K562 (cell line): ENCODE results near the gene ZNF35. TPM values are rescaled to one million over a fixed set of nuclear protein-coding genes. Genes with fewer than 3 reads are reported as not detected.

Experiments
- BHLHE40 ChIP-seq: IDR thresholded peaks from 2 replicates; pipeline ENCODE4 v1.6.1; 2011; ENCODE audit warnings: low read length, improper control_type of control experiment
- CEBPB ChIP-seq: fragments of 450-650 bp; IDR thresholded peaks from 2 replicates; pipeline ENCODE4 v1.6.1; 2016; ENCODE audit warnings: missing genetic modification characterization, missing compliant biosample characterization
- CTBP1 ChIP-seq: fragments of 450-650 bp; IDR thresholded peaks from 2 replicates; pipeline ENCODE4 v1.6.1; 2016; ENCODE audit warnings: borderline replicate concordance
- E2F5 ChIP-seq: sonication (generic); formaldehyde crosslinking; IDR thresholded peaks from 2 replicates; pipeline ENCODE4 v1.8.0; 2022; ENCODE audit warnings: mild to moderate bottlenecking, missing genetic modification reagents
- ELK3 ChIP-seq: fragments of 450-650 bp; formaldehyde crosslinking; IDR thresholded peaks from 2 replicates; pipeline ENCODE4 v1.4.0; 2020; ENCODE audit warnings: mild to moderate bottlenecking
- ERF ChIP-seq: fragments of 450-650 bp; formaldehyde crosslinking; IDR thresholded peaks from 2 replicates; pipeline ENCODE4 v1.4.0; 2020; ENCODE audit warnings: mild to moderate bottlenecking, mixed read lengths
- HMG20B ChIP-seq: fragments of 250-450 bp; sonication (Bioruptor Pico); IDR thresholded peaks from 2 replicates; pipeline ENCODE4 v1.5.0; 2021; ENCODE audit warnings: mild to moderate bottlenecking
- MTA3 ChIP-seq: fragments of 450-650 bp; formaldehyde crosslinking; IDR thresholded peaks from 2 replicates; pipeline ENCODE4 v1.6.1; 2017; ENCODE audit warnings: mild to moderate bottlenecking, borderline replicate concordance
- NFIX ChIP-seq: fragments of 250-450 bp; sonication (Bioruptor Pico); IDR thresholded peaks from 2 replicates; pipeline ENCODE4 v1.4.0; 2020; ENCODE audit warnings: low read depth, mild to moderate bottlenecking, moderate library complexity
- SAFB ChIP-seq: fragments of 200-400 bp; formaldehyde crosslinking; IDR thresholded peaks from 2 replicates; pipeline ENCODE4 v1.6.1; 2017; ENCODE audit warnings: low read depth, low read length, borderline replicate concordance
- SMAD1 ChIP-seq: fragments of 150-350 bp; IDR thresholded peaks from 2 replicates; pipeline ENCODE4 v1.6.1; 2014; ENCODE audit warnings: low read length, low read depth; ENCODE audit not compliant: partially characterized antibody
- SMAD4 ChIP-seq: fragments of 250-450 bp; sonication (Bioruptor Pico); conservative IDR thresholded peaks from 2 replicates; pipeline ENCODE4 v1.8.0; 2021; ENCODE audit warnings: inconsistent platforms, mild to moderate bottlenecking, moderate library complexity
- TAF1 ChIP-seq: IDR thresholded peaks from 2 replicates; pipeline ENCODE4 v1.6.1; 2011; ENCODE audit warnings: mild to moderate bottlenecking, low read length, moderate library complexity; ENCODE audit not compliant: insufficient read depth, control insufficient read depth, severe bottlenecking; ENCODE audit errors: extremely low read depth
- TARDBP ChIP-seq: fragments of 450-650 bp; IDR thresholded peaks from 2 replicates; pipeline ENCODE4 v1.6.1; 2016
- TFAM ChIP-seq: fragments of 250-450 bp; sonication (Bioruptor Pico); conservative IDR thresholded peaks from 2 replicates; pipeline ENCODE4 v1.5.0; 2021; ENCODE audit warnings: mild to moderate bottlenecking, moderate library complexity
- ZNF124 ChIP-seq: sonication (generic); formaldehyde crosslinking; IDR thresholded peaks from 2 replicates; pipeline ENCODE4 v1.8.1; 2022; ENCODE audit warnings: missing genetic modification reagents
- ZNF175 ChIP-seq: fragments of 200-800 bp; sonication (Bioruptor generic); IDR thresholded peaks from 2 replicates; pipeline ENCODE4 v1.6.1; 2016; ENCODE audit warnings: low read depth, mild to moderate bottlenecking, missing genetic modification characterization, missing compliant biosample characterization
- ZNF445 ChIP-seq: fragments of 250-450 bp; sonication (Bioruptor Pico); IDR thresholded peaks from 2 replicates; pipeline ENCODE4 v1.4.0; 2020; ENCODE audit warnings: low read depth, mild to moderate bottlenecking, moderate library complexity
- ZNF551 ChIP-seq: fragments of 250-450 bp; sonication (Bioruptor Pico); IDR thresholded peaks from 2 replicates; pipeline ENCODE4 v1.5.0; 2021; ENCODE audit warnings: mild to moderate bottlenecking, moderate library complexity
- ZNF644 ChIP-seq: fragments of 200-800 bp; sonication (Bioruptor generic); IDR thresholded peaks from 2 replicates; pipeline ENCODE4 v1.6.1; 2016; ENCODE audit warnings: low read depth, missing genetic modification characterization, missing compliant biosample characterization
- ZNF785 ChIP-seq: fragments of 250-450 bp; sonication (Bioruptor Pico); IDR thresholded peaks from 2 replicates; pipeline ENCODE4 v1.4.0; 2020; ENCODE audit warnings: mild to moderate bottlenecking
- polyA plus RNA-seq, 8 experiments: library from polyadenylated mRNA; depleted of rRNA in 4 of 8; stranded (reverse) in 5 of 8; unstranded in 3 of 8; fragments of >200 nt; fragmentation: Nextera tagmentation in 2 of 8; fragmentation: Illumina TruSeq in 1 of 8; extraction: Ambion mirVana in 2 of 8; extraction: Trizol in 1 of 8; gene quantifications; 2 replicates each; pipeline versions ENCODE4 v1.2.1 to v1.2.3, GENCODE V29; 2011 to 2014; ENCODE audit warnings: inconsistent platforms in 1 of 8, missing spikeins in 1 of 8
- total RNA-seq, 7 experiments: library from RNA; depleted of rRNA in 6 of 7; stranded (reverse); fragments of >200 nt in 6 of 7; fragmentation: Illumina TruSeq in 2 of 7; extraction: Trizol in 2 of 7; gene quantifications; 2 replicates each; pipeline versions ENCODE4 v1.2.1 to v1.2.3, GENCODE V29; 2011 to 2021; ENCODE audit warnings: low replicate concordance in 1 of 7
- TF ChIP-seq, protein P1 (sequence below), 3 experiments: fragments of 200-800 bp in 1 of 3; sonication (Bioruptor generic) in 1 of 3; sonication (generic) in 1 of 3; formaldehyde crosslinking in 1 of 3; IDR thresholded peaks; 2 replicates each; pipeline versions ENCODE4 v1.6.1 to v1.8.0; 2016 to 2022; ENCODE audit warnings: mild to moderate bottlenecking in 2 of 3, missing compliant biosample characterization in 2 of 3, missing genetic modification characterization in 2 of 3, missing genetic modification reagents in 1 of 3
- TF ChIP-seq, protein P2 (sequence below): fragments of 250-450 bp; sonication (Bioruptor Pico); IDR thresholded peaks from 2 replicates; pipeline ENCODE4 v1.9.0; 2021; ENCODE audit warnings: mild to moderate bottlenecking, inconsistent platforms

Gene ZNF35
- total and polyA plus RNA-seq, 9 of the 15 experiments (the other 6 are each of a cell fraction or from before 2014, with no cell fraction given), result 8.0 to 18.2 (median 14.8) TPM

DNA sequence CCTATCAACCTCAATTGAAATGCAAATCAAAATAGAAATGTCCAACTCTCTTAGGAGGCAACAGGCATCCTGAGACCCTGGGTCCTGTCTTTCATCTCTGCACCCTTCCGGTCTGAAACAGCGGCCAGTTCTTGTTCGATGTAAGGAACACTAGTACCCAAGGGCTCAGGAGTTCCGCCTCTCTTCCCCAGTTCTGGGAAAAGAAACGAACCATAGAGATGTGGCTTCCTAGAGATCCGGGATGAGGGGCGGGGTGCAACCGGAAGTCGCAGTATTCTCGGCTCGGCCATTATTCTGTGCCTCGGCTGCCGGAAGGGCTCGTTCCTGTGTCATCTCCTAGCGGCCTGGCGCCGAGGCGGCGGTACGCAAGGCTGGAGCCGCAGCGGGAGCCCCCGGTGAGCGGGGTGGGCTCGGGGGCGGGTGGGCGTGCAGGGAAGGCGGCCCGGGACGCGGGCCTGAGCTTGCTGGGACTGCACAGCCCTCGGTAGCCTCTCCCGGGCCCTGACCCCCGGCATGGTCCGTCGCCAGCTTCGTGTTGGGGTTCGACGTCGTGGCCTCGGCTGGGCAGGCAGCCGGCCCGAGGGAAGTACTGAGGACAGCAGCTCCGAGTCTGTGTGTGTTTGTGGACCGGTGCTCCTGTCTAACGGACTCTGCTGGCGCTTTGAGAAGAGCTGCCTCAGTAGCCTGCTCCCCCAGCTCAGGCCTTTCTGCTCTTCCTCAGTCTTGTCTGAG lies 23.6 kb upstream of the ZNF35 start, which contains the start of gene ZNF197 (continued):
- TF ChIP-seq TAF1, result peak; percentile 98
- TF ChIP-seq ERF (CRISPR knock-in tag), result 0 out of 2 replicates have a peak, but pooled peaks have one; percentile 18
- no peak for TF ChIP-seq ELK3 (CRISPR knock-in tag)
- TF ChIP-seq TFAM, result no peak
- peak; percentile 82; the same call in 1 of the 2 replicates for TF ChIP-seq ZNF175
- TF ChIP-seq ZNF124 (CRISPR knock-in tag), result no peak
- TF ChIP-seq SMAD4 (CRISPR knock-in tag), result no peak; the same call in none of the 2 replicates
- no peak for TF ChIP-seq BHLHE40
- TF ChIP-seq ZNF445, result no peak
- peak; percentile 81 for TF ChIP-seq MTA3
- TF ChIP-seq E2F5 (CRISPR knock-in tag), result no peak
- TF ChIP-seq ZNF644 (tag), result no peak
- TF ChIP-seq SMAD1, result no peak
- no peak for TF ChIP-seq TARDBP
- TF ChIP-seq NFIX (CRISPR knock-in tag), result no peak
- TF ChIP-seq SAFB, result no peak
- TF ChIP-seq, protein P1, sequence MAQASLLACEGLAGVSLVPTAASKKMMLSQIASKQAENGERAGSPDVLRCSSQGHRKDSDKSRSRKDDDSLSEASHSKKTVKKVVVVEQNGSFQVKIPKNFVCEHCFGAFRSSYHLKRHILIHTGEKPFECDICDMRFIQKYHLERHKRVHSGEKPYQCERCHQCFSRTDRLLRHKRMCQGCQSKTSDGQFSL (CRISPR knock-in tag; IDR thresholded peaks at IDR 0.05), result no peak
- TF ChIP-seq, protein P1 (tag; IDR thresholded peaks at IDR 0.05), result 0 out of 4 replicates have a peak, but pooled peaks of 1 of the 2 experiments have one; percentile 35
- TF ChIP-seq ZNF551, result no peak
- TF ChIP-seq ZNF785 (CRISPR knock-in tag), result no peak
- TF ChIP-seq CTBP1, result peak; percentile 58; the same call in 1 of the 2 replicates
- TF ChIP-seq HMG20B (CRISPR knock-in tag), result no peak
- TF ChIP-seq, protein P2, sequence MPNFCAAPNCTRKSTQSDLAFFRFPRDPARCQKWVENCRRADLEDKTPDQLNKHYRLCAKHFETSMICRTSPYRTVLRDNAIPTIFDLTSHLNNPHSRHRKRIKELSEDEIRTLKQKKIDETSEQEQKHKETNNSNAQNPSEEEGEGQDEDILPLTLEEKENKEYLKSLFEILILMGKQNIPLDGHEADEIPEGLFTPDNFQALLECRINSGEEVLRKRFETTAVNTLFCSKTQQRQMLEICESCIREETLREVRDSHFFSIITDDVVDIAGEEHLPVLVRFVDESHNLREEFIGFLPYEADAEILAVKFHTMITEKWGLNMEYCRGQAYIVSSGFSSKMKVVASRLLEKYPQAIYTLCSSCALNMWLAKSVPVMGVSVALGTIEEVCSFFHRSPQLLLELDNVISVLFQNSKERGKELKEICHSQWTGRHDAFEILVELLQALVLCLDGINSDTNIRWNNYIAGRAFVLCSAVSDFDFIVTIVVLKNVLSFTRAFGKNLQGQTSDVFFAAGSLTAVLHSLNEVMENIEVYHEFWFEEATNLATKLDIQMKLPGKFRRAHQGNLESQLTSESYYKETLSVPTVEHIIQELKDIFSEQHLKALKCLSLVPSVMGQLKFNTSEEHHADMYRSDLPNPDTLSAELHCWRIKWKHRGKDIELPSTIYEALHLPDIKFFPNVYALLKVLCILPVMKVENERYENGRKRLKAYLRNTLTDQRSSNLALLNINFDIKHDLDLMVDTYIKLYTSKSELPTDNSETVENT (CRISPR knock-in tag), result peak; percentile 97
- no peak for TF ChIP-seq CEBPB (tag)
